Activated naive CD8-positive, alpha-beta T cell treated with anti-CD3 and anti-CD28 coated beads for 36 hours (primary cell): ENCODE measurements around the gene RHOF. TPM values are rescaled to one million over a fixed set of nuclear protein-coding genes. Genes with fewer than 3 reads are reported as not detected.
A peak's percentile ranks its signal among the peaks of the same experiment; 100 is the strongest.

Source experiments
- DNase-seq: peaks from one replicate; pipeline ENCODE4 v3.0.0; 2021
- H3K27ac Mint-ChIP-seq: one replicate; pipeline ENCODE4 v1.8.0; 2022; ENCODE audit warnings: mild to moderate bottlenecking, moderate library complexity, mixed read lengths
- H3K27me3 Mint-ChIP-seq: one replicate; pipeline ENCODE4 v1.8.0; 2022; ENCODE audit warnings: mild to moderate bottlenecking, mixed read lengths
- H3K36me3 Mint-ChIP-seq: one replicate; pipeline ENCODE4 v1.8.0; 2021; ENCODE audit warnings: mild to moderate bottlenecking, mixed read lengths
- H3K4me1 Mint-ChIP-seq: one replicate; pipeline ENCODE4 v1.8.0; 2021; ENCODE audit warnings: mixed read lengths
- H3K4me3 Mint-ChIP-seq: one replicate; pipeline ENCODE4 v1.8.0; 2022; ENCODE audit warnings: mild to moderate bottlenecking, moderate library complexity, mixed read lengths
- H3K9me3 Mint-ChIP-seq: one replicate; pipeline ENCODE4 v1.8.0; 2022; ENCODE audit warnings: mixed read lengths
- total RNA-seq, 2 experiments: library from RNA; stranded (reverse); gene quantifications; one replicate each; pipeline ENCODE4 v1.2.3, GENCODE V29; 2021

RHOF gene
- total RNA-seq, 2 experiments from 2014 or later: 78.6 to 85.5 TPM

- H3K27ac Mint-ChIP-seq: peak overlapping the region; percentile 95
- peaks cover 26% of the 10 kb centered on the region for H3K36me3 Mint-ChIP-seq
Observed at GRCh38 chr12:121802485-121802842, 9.0 kb upstream of the RHOF start.

GRCh38 chr12:121801595-121802484 lies 8.4 kb upstream of the RHOF start:
- H3K4me1 Mint-ChIP-seq: peaks cover 33% of the 10 kb centered on the region
- H3K27ac Mint-ChIP-seq: peak overlapping the region; percentile 95
- H3K9me3 Mint-ChIP-seq: no peaks in the 10 kb centered on the region
- H3K27me3 Mint-ChIP-seq: no peaks in the 10 kb centered on the region
- peak overlapping the region; percentile 87 for H3K4me3 Mint-ChIP-seq
- DNase-seq: no peak
- H3K36me3 Mint-ChIP-seq: peaks cover 26% of the 10 kb centered on the region

More at GRCh38 chr12:121802485-121802842, 9.0 kb upstream of the RHOF start:
- Mint-ChIP-seq H3K4me1 (peaks cover 35% of the 10 kb centered on the region), H3K9me3 (no peaks in the 10 kb centered on the region), H3K4me3 (peak overlapping the region; percentile 87), H3K27me3 (no peaks in the 10 kb centered on the region)
- DNase-seq: no peak

DNA sequence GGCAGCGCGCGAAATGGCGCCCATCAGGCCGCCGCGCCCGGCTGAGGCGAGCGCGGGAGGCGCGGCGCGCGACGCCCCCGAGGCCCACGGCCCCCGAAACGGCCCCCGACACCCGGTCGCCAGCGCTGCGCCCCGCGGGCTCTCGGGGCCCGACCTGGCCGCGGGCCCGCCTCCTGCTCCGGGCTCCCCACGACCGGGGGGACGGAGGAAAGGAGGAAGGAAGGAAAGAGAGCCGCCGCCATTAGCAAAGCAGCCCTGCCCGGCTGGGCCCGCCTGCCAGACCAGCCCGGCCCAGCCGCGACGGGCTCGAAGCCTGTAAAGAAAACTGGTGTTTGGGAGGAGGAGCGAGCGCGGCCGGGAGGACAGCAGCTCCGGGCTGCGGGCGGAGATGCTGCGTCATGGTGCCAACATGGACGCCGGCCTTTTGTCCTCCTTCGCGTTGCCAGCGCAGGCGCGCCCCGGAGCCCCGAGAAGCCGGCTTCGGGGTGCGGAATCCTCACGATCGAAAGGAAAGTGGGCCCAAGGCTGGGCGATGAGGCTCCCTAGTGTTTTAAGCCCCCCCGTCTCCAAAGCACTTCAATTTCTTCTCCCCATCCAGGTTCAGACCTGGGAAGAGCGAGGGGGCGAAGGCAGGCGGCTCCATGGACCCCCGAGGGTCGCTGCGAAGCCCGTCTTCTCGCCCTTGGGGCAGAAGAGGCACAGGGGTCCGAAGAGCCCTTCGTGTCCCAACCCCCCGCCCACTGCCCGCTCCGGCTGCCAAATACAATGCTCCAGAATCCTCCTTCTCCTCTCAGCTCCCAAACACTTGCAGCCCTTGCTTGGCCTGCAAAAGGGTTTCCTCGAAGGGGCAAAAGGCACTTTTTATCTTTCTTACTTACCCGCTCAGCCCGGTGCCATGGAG lies 7.5 kb upstream of the RHOF start:
- peak overlapping the region; percentile 95 for H3K27ac Mint-ChIP-seq
- peak; percentile 75 for DNase-seq
- H3K9me3 Mint-ChIP-seq: no peaks in the 10 kb centered on the region
- no peaks in the 10 kb centered on the region for H3K27me3 Mint-ChIP-seq
- H3K4me1 Mint-ChIP-seq: peaks cover 30% of the 10 kb centered on the region
- peak overlapping the region; percentile 87 for H3K4me3 Mint-ChIP-seq
- H3K36me3 Mint-ChIP-seq: peaks cover 23% of the 10 kb centered on the region

DNA sequence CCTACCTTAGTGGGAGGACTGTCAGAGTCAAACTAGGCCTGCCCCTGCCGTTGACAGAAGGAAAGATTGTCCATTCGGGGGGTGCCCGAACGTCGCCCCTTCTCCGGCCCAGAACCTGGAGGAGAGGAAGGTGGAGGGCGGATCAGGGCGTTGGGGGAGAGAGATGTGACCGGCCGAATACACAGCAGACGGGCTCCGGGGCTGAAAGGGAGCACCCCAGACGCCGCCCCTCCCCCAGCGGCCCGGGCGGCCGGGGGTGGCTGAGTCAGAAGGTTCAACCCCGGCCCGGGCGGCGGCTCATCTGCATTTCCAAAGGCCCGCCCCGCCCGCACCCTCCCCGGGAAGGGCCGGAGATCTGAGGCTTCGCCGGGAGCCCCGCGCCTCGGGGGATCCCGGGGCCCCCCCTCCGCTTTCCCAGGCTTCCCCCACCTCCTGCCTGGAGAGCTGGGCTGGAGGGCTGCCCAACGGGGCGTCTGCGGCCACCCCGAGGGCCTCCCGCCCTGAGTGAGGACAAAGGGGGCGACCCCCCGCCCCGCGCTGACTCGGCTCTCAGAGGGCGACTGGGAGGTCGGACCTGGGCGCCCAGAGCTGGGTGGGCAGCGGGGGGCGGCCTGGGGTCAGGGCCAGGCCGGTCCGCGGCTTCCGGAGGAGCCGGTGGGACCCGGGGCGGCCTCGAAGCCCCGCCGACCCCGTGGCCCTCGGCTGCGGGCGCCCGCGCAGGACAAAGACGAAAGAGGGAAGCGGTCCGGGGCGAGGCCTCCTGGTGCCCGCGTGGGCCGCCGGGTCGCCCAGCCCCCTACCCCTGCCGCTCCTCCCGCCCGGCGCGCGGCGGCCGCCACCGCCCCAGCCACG lies 6.6 kb upstream of the RHOF start:
- Mint-ChIP-seq H3K27ac (peak overlapping the region; percentile 92), H3K9me3 (no peaks in the 10 kb centered on the region), H3K36me3 (peaks cover 20% of the 10 kb centered on the region), H3K4me3 (peak overlapping the region; percentile 86), H3K4me1 (peaks cover 35% of the 10 kb centered on the region), H3K27me3 (no peaks in the 10 kb centered on the region)
- peak; percentile 88 for DNase-seq

- H3K27me3 Mint-ChIP-seq: no peaks in the 10 kb centered on the region
- peak overlapping the region; percentile 86 for H3K4me3 Mint-ChIP-seq
- no peaks in the 10 kb centered on the region for H3K9me3 Mint-ChIP-seq
- peaks cover 20% of the 10 kb centered on the region for H3K36me3 Mint-ChIP-seq
- peaks cover 43% of the 10 kb centered on the region for H3K4me1 Mint-ChIP-seq
- peak overlapping the region; percentile 92 for H3K27ac Mint-ChIP-seq
- DNase-seq: peak; percentile 58
Observed at GRCh38 chr12:121799156-121799841, 5.8 kb upstream of the RHOF start.

DNA sequence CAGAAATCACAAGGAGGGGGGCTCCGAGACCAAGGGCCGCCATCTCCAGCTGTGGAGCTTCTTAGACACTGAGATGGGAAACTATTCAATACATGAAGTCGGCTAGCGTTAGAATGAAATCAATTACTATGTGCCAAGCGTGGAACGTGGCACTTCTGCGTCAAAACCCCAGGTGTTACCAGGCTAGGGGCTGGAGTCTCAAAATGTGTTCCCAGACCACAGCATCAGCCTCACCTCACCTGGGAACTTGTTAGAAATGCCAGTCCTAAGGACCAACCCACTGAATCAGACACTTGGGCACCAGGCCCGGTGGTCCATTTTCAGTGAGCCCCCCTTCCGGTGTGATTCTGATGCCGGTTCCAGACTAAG lies 5.3 kb upstream of the RHOF start:
- peaks cover 44% of the 10 kb centered on the region for H3K4me1 Mint-ChIP-seq
- no peaks in the 10 kb centered on the region for H3K9me3 Mint-ChIP-seq
- no peaks in the 10 kb centered on the region for H3K27me3 Mint-ChIP-seq
- H3K4me3 Mint-ChIP-seq: peak overlapping the region; percentile 79
- peaks cover 20% of the 10 kb centered on the region for H3K36me3 Mint-ChIP-seq
- no peak for DNase-seq
- peak overlapping the region; percentile 83 for H3K27ac Mint-ChIP-seq

DNA sequence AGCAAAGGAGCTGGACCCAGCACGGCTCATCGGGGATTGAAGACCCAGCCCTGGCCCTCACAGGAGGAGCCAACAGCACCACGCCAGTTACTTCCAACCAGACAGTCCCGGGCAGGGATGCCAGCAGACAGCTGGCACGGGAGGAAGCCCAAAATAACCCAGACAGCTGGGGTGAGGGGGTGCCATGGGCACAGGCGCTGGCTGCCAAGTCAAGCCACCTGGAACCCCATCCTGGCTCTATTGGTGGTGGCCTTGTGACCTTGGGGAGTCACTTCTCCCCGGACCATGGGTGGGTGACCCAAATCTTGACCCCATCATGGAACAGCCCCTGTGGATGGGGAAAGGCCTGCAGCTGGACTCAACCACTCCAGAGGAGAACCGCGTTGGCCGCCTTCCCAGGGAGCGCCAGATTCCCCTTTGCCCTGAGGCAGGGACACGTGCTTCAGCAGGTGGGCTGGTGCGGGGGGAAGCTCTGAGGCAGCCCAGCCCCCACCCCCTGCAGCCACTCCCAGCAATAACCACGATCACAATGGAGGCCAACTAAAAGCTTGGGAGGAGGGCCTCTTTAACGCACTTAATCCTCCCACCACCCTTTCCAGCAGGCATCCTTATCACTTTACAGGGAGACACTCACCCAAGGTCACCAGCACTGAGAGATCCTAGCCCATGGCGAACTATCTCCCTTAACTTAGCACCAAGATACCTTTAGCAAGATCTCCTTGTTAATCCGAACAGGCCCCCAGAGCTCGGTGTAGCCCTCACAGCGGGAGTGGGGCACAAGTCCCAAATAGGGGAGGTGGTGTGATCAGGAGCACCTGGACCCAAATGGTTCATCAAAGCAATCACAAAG lies 4.7 kb upstream of the RHOF start:
- peaks cover 44% of the 10 kb centered on the region for H3K4me1 Mint-ChIP-seq
- peak overlapping the region; percentile 79 for H3K4me3 Mint-ChIP-seq
- peak overlapping the region; percentile 83 for H3K27ac Mint-ChIP-seq
- H3K27me3 Mint-ChIP-seq: no peaks in the 10 kb centered on the region
- DNase-seq: no peak
- peaks cover 20% of the 10 kb centered on the region for H3K36me3 Mint-ChIP-seq
- no peaks in the 10 kb centered on the region for H3K9me3 Mint-ChIP-seq

- H3K36me3 Mint-ChIP-seq: peaks cover 24% of the 10 kb centered on the region
- peak overlapping the region; percentile 79 for H3K4me3 Mint-ChIP-seq
- DNase-seq: no peak
- peaks cover 46% of the 10 kb centered on the region for H3K4me1 Mint-ChIP-seq
- H3K27ac Mint-ChIP-seq: peak overlapping the region; percentile 63
- H3K27me3 Mint-ChIP-seq: no peaks in the 10 kb centered on the region
- H3K9me3 Mint-ChIP-seq: no peaks in the 10 kb centered on the region
Observed at GRCh38 chr12:121796855-121797751, 3.6 kb upstream of the RHOF start.

DNA sequence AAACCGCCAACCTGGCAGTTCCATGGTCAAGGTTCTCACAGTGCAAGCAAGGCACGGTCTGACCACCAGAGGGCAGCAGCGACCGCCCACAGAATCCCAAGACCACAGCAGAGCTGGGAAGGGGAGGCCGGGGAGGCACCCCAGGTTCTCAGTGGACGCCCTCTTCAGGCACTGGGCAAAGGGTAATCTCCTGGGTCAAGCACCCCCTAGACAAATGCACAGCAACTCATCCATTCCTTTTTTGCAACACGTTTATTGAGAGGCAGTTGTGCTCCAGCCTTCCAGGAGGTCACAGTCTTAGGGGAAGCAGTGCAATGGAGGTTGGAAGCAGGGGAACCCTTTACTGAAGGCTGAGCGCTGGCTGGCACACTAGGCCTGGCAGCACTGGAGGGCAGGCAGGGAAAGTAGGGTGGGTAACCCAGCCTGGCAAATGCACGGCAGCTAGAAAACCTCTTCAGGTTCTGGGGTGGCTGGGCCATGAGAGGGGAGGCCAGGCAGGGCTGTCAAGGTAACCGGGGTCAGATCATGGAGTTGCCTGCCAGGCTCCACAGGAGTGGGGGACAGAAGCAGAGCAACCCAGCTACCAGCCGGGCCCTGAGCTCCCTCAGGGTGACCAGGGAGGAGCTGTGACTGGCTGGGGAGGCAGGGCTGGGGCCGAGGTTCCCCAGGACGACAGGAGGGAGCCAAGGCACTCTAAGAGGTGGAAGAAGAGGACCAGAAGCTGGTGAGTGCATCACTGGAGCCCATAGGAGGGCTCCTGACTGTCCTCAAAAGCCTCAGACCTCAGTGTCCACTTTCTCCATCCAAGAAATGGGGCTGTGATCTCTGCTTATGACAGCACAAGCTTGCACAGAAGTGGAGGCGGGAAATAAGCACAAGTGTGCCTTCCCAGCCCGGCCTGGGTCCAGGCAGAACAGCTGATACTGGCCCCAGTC lies 1.8 kb upstream of the RHOF start:
- Mint-ChIP-seq H3K36me3 (peaks cover 27% of the 10 kb centered on the region), H3K27ac (peak overlapping the region; percentile 92), H3K9me3 (no peaks in the 10 kb centered on the region), H3K27me3 (no peaks in the 10 kb centered on the region), H3K4me1 (peaks cover 55% of the 10 kb centered on the region), H3K4me3 (peak overlapping the region; percentile 96)
- peak; percentile 78 for DNase-seq

GRCh38 chr12:121794534-121795033 lies 1.1 kb upstream of the RHOF start:
- peak; percentile 56 for DNase-seq
- Mint-ChIP-seq H3K36me3 (peaks cover 33% of the 10 kb centered on the region), H3K27me3 (no peaks in the 10 kb centered on the region)

DNA sequence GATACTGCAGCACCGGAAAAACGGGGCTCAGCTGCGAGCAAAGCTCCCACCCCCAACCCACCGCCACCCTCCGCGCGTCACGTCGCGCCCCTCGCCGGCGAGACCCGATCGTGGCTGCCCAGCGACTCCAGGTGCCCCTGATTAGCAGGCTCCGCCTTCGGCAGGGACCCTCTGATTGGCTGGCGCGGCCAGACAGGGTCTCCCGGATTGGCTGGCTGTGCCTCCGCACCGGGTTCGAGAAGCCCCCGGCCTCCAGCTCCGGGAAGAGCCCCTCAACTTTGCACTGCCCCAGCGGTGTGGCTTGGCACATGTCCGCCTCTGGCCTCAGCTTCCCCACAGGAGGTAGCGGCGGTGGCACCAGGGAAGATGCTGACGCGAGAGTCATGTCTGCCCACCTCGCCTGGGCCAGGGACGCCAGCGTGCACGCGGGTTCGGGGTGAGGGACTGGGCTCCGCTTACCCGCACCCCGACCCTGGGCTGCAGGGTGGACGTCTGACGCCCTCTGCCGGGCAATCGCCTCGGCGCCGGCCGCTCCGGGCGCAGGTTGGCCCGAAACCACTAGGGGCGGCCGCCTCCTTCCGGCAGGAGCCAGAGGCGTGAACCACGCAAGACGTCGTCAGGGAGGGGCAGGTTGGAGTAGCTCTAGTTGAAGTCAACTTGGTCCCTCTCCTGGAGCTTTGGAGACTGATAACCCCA lies 498 bp upstream of the RHOF start:
- Mint-ChIP-seq H3K27me3 (no peaks in the 10 kb centered on the region), H3K4me3 (peak overlapping the region; percentile 96), H3K4me1 (peaks cover 61% of the 10 kb centered on the region), H3K36me3 (peaks cover 34% of the 10 kb centered on the region), H3K27ac (peak overlapping the region; percentile 92), H3K9me3 (no peaks in the 10 kb centered on the region)
- DNase-seq: peak; percentile 98

More at GRCh38 chr12:121794534-121795033, 1.1 kb upstream of the RHOF start:
- Mint-ChIP-seq H3K4me1 (peaks cover 62% of the 10 kb centered on the region), H3K9me3 (no peaks in the 10 kb centered on the region), H3K27ac (peak overlapping the region; percentile 92), H3K4me3 (peak overlapping the region; percentile 96)
